ENCODE results near the gene LIG4.

The LIG4 gene

GRCh38 chr13:108214441-108215271, 680 bp downstream of the LIG4 start:
- H2AFZ ChIP-seq (ENCODE audit: low read depth, low read length) = no peak overlapping the region
- no peak overlapping the region for H3K27ac ChIP-seq (ENCODE audit: low read length)
- H3K9ac ChIP-seq (ENCODE audit: low read length) = no peak overlapping the region; the same call in 1 of the 2 replicates
- H4K20me1 ChIP-seq (ENCODE audit: insufficient read depth, low read length) = peaks cover 7% of the 10 kb centered on the region
- peaks cover 27% of the 10 kb centered on the region for H3K36me3 ChIP-seq (replicated peaks; ENCODE audit: low read depth, low read length)
- H3K9me3 ChIP-seq (ENCODE audit: insufficient read depth, low read length) = no peaks in the 10 kb centered on the region
- H3K27me3 ChIP-seq (ENCODE audit: low read depth, low read length) = no peaks in the 10 kb centered on the region
- peak overlapping the region; percentile 37 for H3K4me2 ChIP-seq (ENCODE audit: low read length)
- H3K4me3 ChIP-seq (ENCODE audit: low read length) = peak overlapping the region; percentile 88
- TF ChIP-seq EZH2phosphoT487 (IDR thresholded peaks at IDR 0.05; ENCODE audit: low read depth) = no peak
- TF ChIP-seq, protein P1, sequence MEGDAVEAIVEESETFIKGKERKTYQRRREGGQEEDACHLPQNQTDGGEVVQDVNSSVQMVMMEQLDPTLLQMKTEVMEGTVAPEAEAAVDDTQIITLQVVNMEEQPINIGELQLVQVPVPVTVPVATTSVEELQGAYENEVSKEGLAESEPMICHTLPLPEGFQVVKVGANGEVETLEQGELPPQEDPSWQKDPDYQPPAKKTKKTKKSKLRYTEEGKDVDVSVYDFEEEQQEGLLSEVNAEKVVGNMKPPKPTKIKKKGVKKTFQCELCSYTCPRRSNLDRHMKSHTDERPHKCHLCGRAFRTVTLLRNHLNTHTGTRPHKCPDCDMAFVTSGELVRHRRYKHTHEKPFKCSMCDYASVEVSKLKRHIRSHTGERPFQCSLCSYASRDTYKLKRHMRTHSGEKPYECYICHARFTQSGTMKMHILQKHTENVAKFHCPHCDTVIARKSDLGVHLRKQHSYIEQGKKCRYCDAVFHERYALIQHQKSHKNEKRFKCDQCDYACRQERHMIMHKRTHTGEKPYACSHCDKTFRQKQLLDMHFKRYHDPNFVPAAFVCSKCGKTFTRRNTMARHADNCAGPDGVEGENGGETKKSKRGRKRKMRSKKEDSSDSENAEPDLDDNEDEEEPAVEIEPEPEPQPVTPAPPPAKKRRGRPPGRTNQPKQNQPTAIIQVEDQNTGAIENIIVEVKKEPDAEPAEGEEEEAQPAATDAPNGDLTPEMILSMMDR (IDR thresholded peaks at IDR 0.05; ENCODE audit: low read depth, low read length) = no peak
- peaks cover 33% of the 10 kb centered on the region for H3K79me2 ChIP-seq (ENCODE audit: low read length)
- H3K4me1 ChIP-seq (ENCODE audit: low read length) = peaks cover 20% of the 10 kb centered on the region

GRCh38 chr13:108213946-108214345, 1.4 kb downstream of the LIG4 start:
- H3K27ac ChIP-seq (ENCODE audit: low read length) = no peak overlapping the region
- peaks cover 14% of the 10 kb centered on the region for H3K4me1 ChIP-seq (ENCODE audit: low read length)
- H2AFZ ChIP-seq (ENCODE audit: low read depth, low read length) = no peak overlapping the region
- no peaks in the 10 kb centered on the region for H3K9me3 ChIP-seq (ENCODE audit: insufficient read depth, low read length)
- peaks cover 34% of the 10 kb centered on the region for H3K36me3 ChIP-seq (replicated peaks; ENCODE audit: low read depth, low read length)
- H3K4me3 ChIP-seq (ENCODE audit: low read length) = no peak overlapping the region
- no peaks in the 10 kb centered on the region for H3K27me3 ChIP-seq (ENCODE audit: low read depth, low read length)
- no peaks in the 10 kb centered on the region; the same call in 1 of the 2 replicates for H4K20me1 ChIP-seq (ENCODE audit: insufficient read depth, low read length)
- TF ChIP-seq, protein P1 (IDR thresholded peaks at IDR 0.05; ENCODE audit: low read depth, low read length) = no peak
- TF ChIP-seq EZH2phosphoT487 (IDR thresholded peaks at IDR 0.05; ENCODE audit: low read depth) = no peak
- no peak overlapping the region for H3K4me2 ChIP-seq (ENCODE audit: low read length)
- H3K9ac ChIP-seq (ENCODE audit: low read length) = no peak overlapping the region
- peaks cover 26% of the 10 kb centered on the region for H3K79me2 ChIP-seq (ENCODE audit: low read length)

- Histone ChIP-seq H3K4me1 (ENCODE audit: low read length) (peaks cover 14% of the 10 kb centered on the region), H3K79me2 (ENCODE audit: low read length) (peaks cover 16% of the 10 kb centered on the region), H3K4me3 (ENCODE audit: low read length) (no peak overlapping the region), H2AFZ (ENCODE audit: low read depth, low read length) (no peak overlapping the region), H4K20me1 (ENCODE audit: insufficient read depth, low read length) (no peaks in the 10 kb centered on the region), H3K4me2 (ENCODE audit: low read length) (no peak overlapping the region), H3K27ac (ENCODE audit: low read length) (no peak overlapping the region), H3K9ac (ENCODE audit: low read length) (no peak overlapping the region), H3K36me3 (replicated peaks; ENCODE audit: low read depth, low read length) (peaks cover 40% of the 10 kb centered on the region), H3K9me3 (ENCODE audit: insufficient read depth, low read length) (no peaks in the 10 kb centered on the region), H3K27me3 (ENCODE audit: low read depth, low read length) (no peaks in the 10 kb centered on the region)
- no peak for TF ChIP-seq EZH2phosphoT487 (IDR thresholded peaks at IDR 0.05; ENCODE audit: low read depth)
These were observed 2.5 kb downstream of the LIG4 start for GRCh38 chr13:108212886-108213285.

- Histone ChIP-seq H3K27me3 (ENCODE audit: low read depth, low read length) (no peaks in the 10 kb centered on the region), H2AFZ (ENCODE audit: low read depth, low read length) (no peak overlapping the region), H3K27ac (ENCODE audit: low read length) (no peak overlapping the region), H3K79me2 (ENCODE audit: low read length) (no peaks in the 10 kb centered on the region), H3K9me3 (ENCODE audit: insufficient read depth, low read length) (no peaks in the 10 kb centered on the region), H3K9ac (ENCODE audit: low read length) (no peak overlapping the region), H3K36me3 (replicated peaks; ENCODE audit: low read depth, low read length) (peaks cover 40% of the 10 kb centered on the region), H3K4me3 (ENCODE audit: low read length) (no peak overlapping the region), H4K20me1 (ENCODE audit: insufficient read depth, low read length) (no peaks in the 10 kb centered on the region), H3K4me1 (ENCODE audit: low read length) (no peaks in the 10 kb centered on the region), H3K4me2 (ENCODE audit: low read length) (no peak overlapping the region)
- TF ChIP-seq, protein P1 (IDR thresholded peaks at IDR 0.05; ENCODE audit: low read depth, low read length) = no peak
- TF ChIP-seq EZH2phosphoT487 (IDR thresholded peaks at IDR 0.05; ENCODE audit: low read depth) = no peak
These were observed 4.8 kb downstream of the LIG4 start for GRCh38 chr13:108210551-108210950.

Data from OCI-LY3 (cell line).